ENCODE measurements around the gene ALOX12B. TPM values are rescaled to one million over a fixed set of nuclear protein-coding genes. Genes with fewer than 3 reads are reported as not detected.
A peak's percentile ranks its signal among the peaks of the same experiment; 100 is the strongest.

The ALOX12B gene
- total and polyA plus RNA-seq, 2 of the 8 experiments (the other 6 are each of a cell fraction or from before 2014, with no cell fraction given): 0.86 TPM; not detected in 1

DNA sequence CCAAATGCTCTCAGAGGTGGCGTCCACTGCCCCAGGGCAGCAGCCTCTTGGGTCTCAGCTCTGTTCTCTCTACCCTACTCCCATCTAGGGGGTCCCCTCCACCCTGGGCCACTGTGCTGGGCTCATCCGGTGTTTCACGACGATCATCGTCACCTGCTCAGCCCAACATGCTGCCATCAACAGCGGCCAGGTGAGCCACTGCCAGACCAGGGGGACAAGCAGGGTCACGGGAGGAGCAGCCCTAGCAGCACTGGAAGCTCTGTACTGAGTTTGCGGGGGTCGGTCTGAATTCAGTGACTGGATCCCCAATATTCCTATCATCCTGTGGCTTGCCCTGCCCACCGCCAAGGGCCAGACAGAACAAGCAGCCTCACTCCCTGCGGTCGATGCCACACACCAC, 16.0 kb downstream of the ALOX12B start:
- no peak overlapping the region for H2BK120ac ChIP-seq (replicated peaks; ENCODE audit: low read depth, low read length)
- H3K9ac ChIP-seq (replicated peaks in 1 of 4; ENCODE audit: extremely low read depth in 1 of 4, low read depth in 3 of 4, low read length in 3 of 4): no peak overlapping the region
- H4K5ac ChIP-seq (ENCODE audit: insufficient read length, low read depth, low read length): no peak overlapping the region
- no peaks in the 10 kb centered on the region; the same call in 1 of the 2 replicates for H3K79me1 ChIP-seq (ENCODE audit: low read depth, low read length)
- ChIA-PET POLR2A (ENCODE audit: partially characterized antibody) (interaction anchor here (1.0 to 2.5 kb wide), 2 partner anchors 9 to 102 kb away, joined by 4 to 10 read pairs; no protein-coding TSS in a partner anchor), CTCF (ENCODE audit: partially characterized antibody) (interaction anchor here (0.6 to 17.3 kb wide), 10 partner anchors 11 to 173 kb away, joined by 3 to 315 read pairs (median 6); partner anchors contain the start of genes ALOX12B and GUCY2D)
- H2BK15ac ChIP-seq (ENCODE audit: low read length): 0 out of 2 replicates have a peak overlapping the region, but pooled peaks have one; percentile 29
- WGBS, 2 experiments (ENCODE audit: extremely low coverage in 1 of 2, insufficient coverage in 1 of 2, insufficient read length in 1 of 2, insufficient replicate concordance in 2 of 2, low coverage in 1 of 2, low lambda C conversion rate in 2 of 2, missing lambda C conversion rate in 1 of 2): 91% methylated on average over 12 of the region's 12 CpGs; no CpG with 5 or more reads in 1 of the 2 experiments
- H3K56ac ChIP-seq (replicated peaks; ENCODE audit: insufficient read length, low read depth, low read length): no peak overlapping the region
- TF ChIP-seq CHD1 (IDR thresholded peaks at IDR 0.05; ENCODE audit: low read depth, low read length): no peak
- no peak for TF ChIP-seq KDM5A (IDR thresholded peaks at IDR 0.05; ENCODE audit: low read length)
- TF ChIP-seq YY1 (IDR thresholded peaks at IDR 0.05; ENCODE audit: low read depth, low read length): no peak
- TF ChIP-seq SIN3A (conservative IDR thresholded peaks at IDR 0.05 in 1 of 2, IDR thresholded peaks at IDR 0.05 in 1 of 2; ENCODE audit: low read depth in 1 of 2, low read length in 2 of 2): no peak
- no peak for TF ChIP-seq NANOG (IDR thresholded peaks at IDR 0.05; ENCODE audit: insufficient read depth, low read depth, low read length, poor library complexity, severe bottlenecking)
- TF ChIP-seq EP300 (IDR thresholded peaks at IDR 0.05; ENCODE audit: borderline replicate concordance in 1 of 2, low read depth in 2 of 2, low read length in 2 of 2): no peak
- TF ChIP-seq SAP30 (IDR thresholded peaks at IDR 0.05; ENCODE audit: insufficient read depth, insufficient replicate concordance, low read length): no peak
- TF ChIP-seq NRF1 (IDR thresholded peaks at IDR 0.05; ENCODE audit: low read depth, low read length): no peak
- TF ChIP-seq CBX5 (IDR thresholded peaks at IDR 0.05; ENCODE audit: low read depth, low read length): no peak
- no peak overlapping the region for H3K27ac ChIP-seq (ENCODE audit: low read depth, low read length)
- H2BK5ac ChIP-seq (ENCODE audit: low read depth, low read length): no peak overlapping the region
- H3K36me3 ChIP-seq (ENCODE audit: control insufficient read depth in 2 of 4, insufficient read depth in 4 of 4, low read length in 3 of 4): no peaks in the 10 kb centered on the region
- H2AK5ac ChIP-seq (ENCODE audit: low read depth, low read length): no peak overlapping the region
- H3K4ac ChIP-seq (replicated peaks; ENCODE audit: insufficient read length, low read depth, low read length): no peak overlapping the region
- no peaks in the 10 kb centered on the region for H3K9me3 ChIP-seq (ENCODE audit: insufficient read depth in 2 of 2, low read depth in 1 of 2, low read length in 1 of 2)
- FAIRE-seq (no peak), DNase-seq (ENCODE audit: low read depth in 1 of 2, low spot score in 2 of 2) (no peak)
- peak overlapping the region; percentile 60 for H3K18ac ChIP-seq (ENCODE audit: extremely low read depth, low read length)
- H2AFZ ChIP-seq (ENCODE audit: low read length): no peak overlapping the region
- H3K27me3 ChIP-seq (replicated peaks in 1 of 4; ENCODE audit: control insufficient read depth in 3 of 4, extremely low read depth in 1 of 4, insufficient read depth in 3 of 4, low read length in 3 of 4): peaks cover 39 to 78% (median 62%) of the 10 kb centered on the region in 4 experiments
- H3K4me2 ChIP-seq (ENCODE audit: insufficient read depth in 1 of 2, low read depth in 2 of 2, low read length in 2 of 2): peak overlapping the region in 1 of 2 experiments; percentile 99; a peak in 1 of 4 replicates
- H3K23me2 ChIP-seq (ENCODE audit: low read depth, low read length): peaks cover 10% of the 10 kb centered on the region
- H3K4me3 ChIP-seq (ENCODE audit: extremely low read depth in 1 of 4, insufficient read depth in 2 of 4, low read depth in 3 of 4, low read length in 4 of 4): no peak overlapping the region
- no peak overlapping the region for H4K91ac ChIP-seq (replicated peaks; ENCODE audit: insufficient read length, low read length)
- no peak overlapping the region for H3K23ac ChIP-seq (ENCODE audit: insufficient read length)
- H4K8ac ChIP-seq (ENCODE audit: extremely low read depth, insufficient read depth, low read length): peak overlapping the region; percentile 47; the same call in 1 of the 2 replicates
- no peak overlapping the region for H3K14ac ChIP-seq (ENCODE audit: insufficient read length)
- no peaks in the 10 kb centered on the region for H3K79me2 ChIP-seq (ENCODE audit: control insufficient read depth in 1 of 2, insufficient read depth in 2 of 2, low read length in 2 of 2)
- peaks cover 3 to 10% of the 10 kb centered on the region in 2 experiments for H4K20me1 ChIP-seq (replicated peaks in 1 of 2; ENCODE audit: control insufficient read depth in 1 of 2, insufficient read depth in 2 of 2, low read length in 2 of 2)
- H2BK12ac ChIP-seq (ENCODE audit: low read depth, low read length): no peak overlapping the region
- peaks cover 0 to 28% (median 12%) of the 10 kb centered on the region in 4 experiments; a peak in 6 of 7 replicates for H3K4me1 ChIP-seq (replicated peaks in 1 of 4; ENCODE audit: control insufficient read depth in 3 of 4, insufficient read depth in 4 of 4, low read length in 3 of 4)
- no peak overlapping the region for H2BK20ac ChIP-seq (ENCODE audit: low read length)
